Fibroblast of lung (primary cell): ENCODE data around the gene ITGAD. TPM values are rescaled to one million over a fixed set of nuclear protein-coding genes. Genes with fewer than 3 reads are reported as not detected.
A peak's percentile ranks its signal among the peaks of the same experiment; 100 is the strongest.

Experiments
- DNase-seq, 2 donors: peaks; one replicate each; pipeline versions ENCODE4 v3.0.0 to v3.0.0-alpha.2; 2010; ENCODE audit warnings: low read depth in 2 of 2
- H2AFZ ChIP-seq: 2 replicates; pipeline ENCODE4 v1.5.1; 2012; ENCODE audit warnings: low read length, control low read depth, inconsistent platforms
- H3K27ac ChIP-seq: 2 replicates; pipeline ENCODE4 v1.5.1; 2011; ENCODE audit warnings: low read length, control low read depth; ENCODE audit not compliant: insufficient read depth
- H3K27me3 ChIP-seq: 2 replicates; pipeline ENCODE4 v1.5.1; 2011; ENCODE audit warnings: mild to moderate bottlenecking, low read length; ENCODE audit not compliant: control insufficient read depth, insufficient read depth
- H3K36me3 ChIP-seq: 2 replicates; pipeline ENCODE4 v1.5.1; 2011; ENCODE audit warnings: low read length; ENCODE audit not compliant: control insufficient read depth, insufficient read depth
- H3K4me1 ChIP-seq: 2 replicates; pipeline ENCODE4 v1.5.1; 2011; ENCODE audit warnings: low read length; ENCODE audit not compliant: control insufficient read depth, insufficient read depth; ENCODE audit errors: extremely low read depth
- H3K4me2 ChIP-seq: 2 replicates; pipeline ENCODE4 v1.5.1; 2011; ENCODE audit warnings: low read length, control low read depth; ENCODE audit not compliant: insufficient read depth; ENCODE audit errors: extremely low read depth
- H3K4me3 ChIP-seq, 4 experiments: fragments of 200-600 bp in 1 of 4; sonication (generic) in 1 of 4; replicated peaks in 1 of 4; 2 replicates each; pipeline ENCODE4 v1.5.1; 2011 to 2016; ENCODE audit warnings: low read length in 4 of 4, low read depth in 3 of 4, mild to moderate bottlenecking in 3 of 4, control low read depth in 2 of 4, inconsistent platforms in 1 of 4, mixed read lengths in 1 of 4; ENCODE audit not compliant: insufficient read depth in 1 of 4; ENCODE audit errors: control extremely low read depth in 1 of 4
- H3K79me2 ChIP-seq: 2 replicates; pipeline ENCODE4 v1.5.1; 2012; ENCODE audit warnings: mild to moderate bottlenecking, low read length, inconsistent platforms; ENCODE audit not compliant: control insufficient read depth, insufficient read depth
- H3K9ac ChIP-seq: 2 replicates; pipeline ENCODE4 v1.5.1; 2011; ENCODE audit warnings: mild to moderate bottlenecking, low read length, control low read depth; ENCODE audit not compliant: insufficient read depth
- H3K9me3 ChIP-seq: 2 replicates; pipeline ENCODE4 v1.5.1; 2012; ENCODE audit warnings: low read depth, low read length; ENCODE audit not compliant: control insufficient read depth, insufficient read depth
- H4K20me1 ChIP-seq: 2 replicates; pipeline ENCODE4 v1.5.1; 2011; ENCODE audit warnings: low read length; ENCODE audit not compliant: control insufficient read depth, insufficient read depth; ENCODE audit errors: extremely low read depth
- EZH2 ChIP-seq: IDR thresholded peaks from 2 replicates; pipeline ENCODE4 v1.5.1; 2012; ENCODE audit warnings: low read length, control low read depth, mild to moderate bottlenecking; ENCODE audit errors: missing control alignments
- polyA plus RNA-seq, 2 donors: library from polyadenylated mRNA; depleted of rRNA in 1 of 2; stranded (reverse) in 1 of 2; unstranded in 1 of 2; fragments of >200 nt; gene quantifications; 2 replicates each; pipeline ENCODE4 v1.2.1, GENCODE V29; 2011 to 2012; ENCODE audit warnings: missing spikeins in 1 of 2
- total RNA-seq: library from RNA; depleted of rRNA; stranded (reverse); fragments of >200 nt; gene quantifications from 2 replicates; pipeline ENCODE4 v1.2.1, GENCODE V29; 2014
- TF ChIP-seq, protein P1 (sequence below), 2 donors: IDR thresholded peaks in 1 of 2; conservative IDR thresholded peaks in 1 of 2; 1 replicate in 1 of 2; 2 replicates in 1 of 2; pipeline ENCODE4 v1.5.1; 2011 to 2012; ENCODE audit warnings: low read length in 2 of 2, control low read depth in 1 of 2, inconsistent platforms in 1 of 2, low read depth in 1 of 2, mild to moderate bottlenecking in 1 of 2

The ITGAD gene
- total and polyA plus RNA-seq, 2 donors (not counting 1 experiment from before 2014, with no cell fraction given), result not detected

DNA sequence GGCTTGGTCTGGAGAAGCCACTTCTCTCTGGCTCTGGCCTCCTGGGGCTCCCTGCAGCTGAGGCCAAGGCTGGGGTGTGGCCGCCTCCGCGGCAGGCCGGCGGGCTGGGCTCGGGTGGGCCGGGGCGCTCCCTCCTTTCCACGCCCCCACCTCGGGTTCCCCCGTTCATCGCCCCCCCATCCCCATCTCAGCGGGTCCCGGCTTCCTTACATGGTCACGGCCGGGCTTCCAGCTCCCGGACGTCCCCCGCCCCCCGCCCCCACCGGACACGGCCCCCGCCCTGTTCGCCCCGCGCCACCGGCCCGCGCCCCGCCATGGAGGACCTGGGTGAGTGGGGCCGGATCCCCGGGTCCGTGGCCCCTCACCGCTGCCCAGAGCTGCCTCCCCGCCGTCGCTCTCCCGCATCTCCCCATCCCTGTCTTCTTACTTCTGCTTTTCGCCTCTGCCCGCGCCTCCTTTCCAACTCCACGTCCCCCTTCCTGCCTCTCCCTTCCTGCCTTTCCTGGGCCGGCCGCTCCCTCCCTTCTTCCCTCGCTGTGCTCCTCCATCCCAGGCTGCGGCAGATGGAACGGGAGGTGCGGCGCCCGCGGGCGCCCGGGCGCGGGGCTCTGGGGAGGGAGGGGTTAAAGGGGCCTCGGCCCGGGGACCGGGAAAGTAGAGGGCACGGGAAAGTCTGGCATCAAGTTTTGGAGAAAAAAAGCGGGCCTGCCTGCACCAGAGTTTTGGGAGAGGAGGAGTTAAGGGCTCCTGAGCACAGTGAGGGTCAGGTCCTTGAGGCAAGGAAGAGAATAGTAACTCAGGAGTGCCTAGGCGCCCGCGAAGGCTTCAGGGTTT, 79.0 kb downstream of the ITGAD start, which contains the start of gene TGFB1I1:
Gene TGFB1I1 (plus strand): TSS at position 278 of the 834 bp plus-strand sequence. CDS start 37 bp downstream, at position 315.
- no peaks in the 10 kb centered on the region for H3K9me3 ChIP-seq
- H3K4me1 ChIP-seq, result peaks cover 16% of the 10 kb centered on the region
- DNase-seq, result peak; percentile 87
- peaks cover 32% of the 10 kb centered on the region for H3K36me3 ChIP-seq
- H3K4me2 ChIP-seq, result peak within 1 kb of the TSS; percentile 96
- no peaks in the 10 kb centered on the region for H4K20me1 ChIP-seq
- TF ChIP-seq, protein P1, sequence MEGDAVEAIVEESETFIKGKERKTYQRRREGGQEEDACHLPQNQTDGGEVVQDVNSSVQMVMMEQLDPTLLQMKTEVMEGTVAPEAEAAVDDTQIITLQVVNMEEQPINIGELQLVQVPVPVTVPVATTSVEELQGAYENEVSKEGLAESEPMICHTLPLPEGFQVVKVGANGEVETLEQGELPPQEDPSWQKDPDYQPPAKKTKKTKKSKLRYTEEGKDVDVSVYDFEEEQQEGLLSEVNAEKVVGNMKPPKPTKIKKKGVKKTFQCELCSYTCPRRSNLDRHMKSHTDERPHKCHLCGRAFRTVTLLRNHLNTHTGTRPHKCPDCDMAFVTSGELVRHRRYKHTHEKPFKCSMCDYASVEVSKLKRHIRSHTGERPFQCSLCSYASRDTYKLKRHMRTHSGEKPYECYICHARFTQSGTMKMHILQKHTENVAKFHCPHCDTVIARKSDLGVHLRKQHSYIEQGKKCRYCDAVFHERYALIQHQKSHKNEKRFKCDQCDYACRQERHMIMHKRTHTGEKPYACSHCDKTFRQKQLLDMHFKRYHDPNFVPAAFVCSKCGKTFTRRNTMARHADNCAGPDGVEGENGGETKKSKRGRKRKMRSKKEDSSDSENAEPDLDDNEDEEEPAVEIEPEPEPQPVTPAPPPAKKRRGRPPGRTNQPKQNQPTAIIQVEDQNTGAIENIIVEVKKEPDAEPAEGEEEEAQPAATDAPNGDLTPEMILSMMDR (conservative IDR thresholded peaks at IDR 0.05 in 1 of 2, IDR thresholded peaks at IDR 0.05 in 1 of 2; ENCODE audit: low read depth in 1 of 2, low read length in 2 of 2), result no peak
- TF ChIP-seq EZH2, result no peak
- no peaks in the 10 kb centered on the region for H3K27me3 ChIP-seq
- peak within 1 kb of the TSS; percentile 93 for H3K9ac ChIP-seq
- peaks cover 15% of the 10 kb centered on the region for H3K79me2 ChIP-seq
- H3K4me3 ChIP-seq, result peak within 1 kb of the TSS; percentile 76 to 92 (median 86)
- peak within 1 kb of the TSS; percentile 73 for H2AFZ ChIP-seq
- peak within 1 kb of the TSS; percentile 95 for H3K27ac ChIP-seq

DNA sequence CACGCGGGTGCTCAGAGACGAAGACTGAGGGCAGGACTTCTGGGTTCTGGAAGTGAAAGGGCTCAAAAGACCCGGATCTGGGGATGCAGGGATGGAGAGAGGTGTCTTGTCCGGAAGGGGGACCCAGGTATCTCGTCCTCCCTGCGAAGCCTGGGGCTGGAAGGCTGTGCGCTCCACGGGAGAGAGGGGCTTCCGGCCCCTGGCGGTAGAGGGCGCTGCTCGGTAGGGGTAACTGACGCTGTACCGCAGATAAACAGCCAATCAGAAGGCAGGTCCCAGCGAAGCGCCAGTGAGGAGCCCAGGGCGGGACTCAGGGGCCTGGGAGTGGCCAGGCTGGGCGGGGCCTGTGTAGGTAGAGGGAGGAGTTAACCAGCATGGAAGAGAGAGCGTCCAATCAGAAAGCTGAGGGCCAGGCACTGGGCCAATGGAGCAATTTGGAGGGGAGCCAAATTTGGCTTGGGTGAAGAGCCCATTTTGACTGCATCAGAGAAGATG, 79.6 kb downstream of the ITGAD start:
- no peaks in the 10 kb centered on the region for H4K20me1 ChIP-seq
- peaks cover 35% of the 10 kb centered on the region for H3K36me3 ChIP-seq
- H3K4me3 ChIP-seq, result peak overlapping the region; percentile 69 to 89 (median 80)
- peak overlapping the region; percentile 95 for H3K27ac ChIP-seq
- peak overlapping the region; percentile 93 for H3K9ac ChIP-seq
- peak overlapping the region; percentile 75 for H3K4me2 ChIP-seq
- H3K9me3 ChIP-seq, result no peaks in the 10 kb centered on the region
- no peak overlapping the region for H2AFZ ChIP-seq
- TF ChIP-seq EZH2, result no peak
- TF ChIP-seq, protein P1 (conservative IDR thresholded peaks at IDR 0.05 in 1 of 2, IDR thresholded peaks at IDR 0.05 in 1 of 2; ENCODE audit: low read depth in 1 of 2, low read length in 2 of 2), result peak; percentile 76 to 77
- H3K4me1 ChIP-seq, result peaks cover 16% of the 10 kb centered on the region
- peak; percentile 91 to 94 for DNase-seq
- H3K27me3 ChIP-seq, result no peaks in the 10 kb centered on the region
- peaks cover 15% of the 10 kb centered on the region for H3K79me2 ChIP-seq

DNA sequence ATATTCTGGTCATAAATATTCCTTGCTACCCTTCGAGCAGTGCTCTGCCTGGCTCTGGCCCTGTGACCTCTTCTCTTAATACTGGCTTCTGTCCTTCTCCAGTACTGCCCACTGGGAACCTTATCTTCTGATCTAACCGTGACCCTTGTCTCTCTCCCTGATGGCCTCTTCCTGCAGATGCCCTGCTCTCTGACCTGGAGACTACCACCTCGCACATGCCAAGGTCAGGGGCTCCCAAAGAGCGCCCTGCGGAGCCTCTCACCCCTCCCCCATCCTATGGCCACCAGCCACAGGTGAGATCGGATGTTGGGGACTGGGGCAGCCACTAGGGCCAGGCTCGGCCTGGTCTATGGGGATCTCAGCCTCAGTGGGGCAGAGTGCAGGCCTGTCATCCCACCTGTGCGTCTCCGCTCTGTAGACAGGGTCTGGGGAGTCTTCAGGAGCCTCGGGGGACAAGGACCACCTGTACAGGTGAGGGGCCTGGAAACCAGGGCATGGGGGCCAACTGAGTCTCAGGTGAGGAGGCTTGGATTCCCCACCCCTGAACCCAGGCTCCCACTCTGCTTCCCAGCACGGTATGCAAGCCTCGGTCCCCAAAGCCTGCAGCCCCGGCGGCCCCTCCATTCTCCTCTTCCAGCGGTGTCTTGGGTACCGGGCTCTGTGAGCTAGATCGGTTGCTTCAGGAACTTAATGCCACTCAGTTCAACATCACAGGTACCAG, 80.3 kb downstream of the ITGAD start:
- peak overlapping the region; percentile 75 for H3K4me2 ChIP-seq
- H3K27ac ChIP-seq, result peak overlapping the region; percentile 68
- peaks cover 15% of the 10 kb centered on the region for H3K79me2 ChIP-seq
- H3K4me3 ChIP-seq, result peak overlapping the region in 3 of 4 experiments; percentile 4 to 25 (median 21)
- H3K9me3 ChIP-seq, result no peaks in the 10 kb centered on the region
- peaks cover 16% of the 10 kb centered on the region for H3K4me1 ChIP-seq
- DNase-seq, result no peak
- H2AFZ ChIP-seq, result no peak overlapping the region
- no peaks in the 10 kb centered on the region for H4K20me1 ChIP-seq
- no peak overlapping the region for H3K9ac ChIP-seq
- H3K36me3 ChIP-seq, result peaks cover 40% of the 10 kb centered on the region
- no peaks in the 10 kb centered on the region for H3K27me3 ChIP-seq
- TF ChIP-seq, protein P1 (conservative IDR thresholded peaks at IDR 0.05 in 1 of 2, IDR thresholded peaks at IDR 0.05 in 1 of 2; ENCODE audit: low read depth in 1 of 2, low read length in 2 of 2), result no peak
- TF ChIP-seq EZH2, result no peak
